Stimulated activated CD8-positive, alpha-beta memory T cell treated with anti-CD3 and anti-CD28 coated beads, Interleukin-4, amount 100 ng/mL, for 4 hours (primary cell): Measurements from ENCODE around the gene FAM217B.

Experiments
- DNase-seq, 2 donors: peaks; one replicate each; pipeline ENCODE4 v3.0.0-alpha.2; 2020; ENCODE audit warnings: low read depth in 2 of 2, low spot score in 1 of 2

Gene FAM217B

GRCh38 chr20:59972037-59972801, 32.0 kb downstream of the FAM217B start:
- no peak for DNase-seq

GRCh38 chr20:59976156-59976782, 36.1 kb downstream of the FAM217B start:
- DNase-seq, result no peak

GRCh38 chr20:59977086-59977485, 36.9 kb downstream of the FAM217B start:
- no peak for DNase-seq

GRCh38 chr20:59983076-59983475, 42.9 kb downstream of the FAM217B start:
- no peak for DNase-seq

GRCh38 chr20:59984541-59984940, 44.4 kb downstream of the FAM217B start:
- no peak for DNase-seq

- no peak for DNase-seq
Observed at GRCh38 chr20:59985164-59985563, 45.0 kb downstream of the FAM217B start.

- DNase-seq, result no peak
Observed at GRCh38 chr20:59985864-59986263, 45.7 kb downstream of the FAM217B start.

GRCh38 chr20:59987135-59987534, 46.9 kb downstream of the FAM217B start:
- DNase-seq, result no peak

- DNase-seq, result no peak
Observed at GRCh38 chr20:59988141-59988540, 48.0 kb downstream of the FAM217B start.

GRCh38 chr20:59992526-59993084, 52.4 kb downstream of the FAM217B start:
- DNase-seq, result no peak

- DNase-seq, result no peak
Observed at GRCh38 chr20:59993736-59994430, 53.7 kb downstream of the FAM217B start.

GRCh38 chr20:59994697-59995122, 54.5 kb downstream of the FAM217B start:
- DNase-seq, result no peak

- no peak for DNase-seq
Observed at GRCh38 chr20:59996108-59996507, 55.9 kb downstream of the FAM217B start.

GRCh38 chr20:59997896-59998295, 57.7 kb downstream of the FAM217B start:
- DNase-seq, result no peak
